NCI-H1092 treated with DMSO at 0.1 percent for 48 hours (cell line): ENCODE results near the gene ATE1.
"Not testable (repeated sequence)": the region's sequence is repeated elsewhere in the genome, so short reads cannot be mapped to it uniquely, and the experiment has no call there.

Experiments used
- DNase-seq: peaks from one replicate; lab custom pipeline; 2025; lab: John Stamatoyannopoulos, UW

Gene ATE1

DNA sequence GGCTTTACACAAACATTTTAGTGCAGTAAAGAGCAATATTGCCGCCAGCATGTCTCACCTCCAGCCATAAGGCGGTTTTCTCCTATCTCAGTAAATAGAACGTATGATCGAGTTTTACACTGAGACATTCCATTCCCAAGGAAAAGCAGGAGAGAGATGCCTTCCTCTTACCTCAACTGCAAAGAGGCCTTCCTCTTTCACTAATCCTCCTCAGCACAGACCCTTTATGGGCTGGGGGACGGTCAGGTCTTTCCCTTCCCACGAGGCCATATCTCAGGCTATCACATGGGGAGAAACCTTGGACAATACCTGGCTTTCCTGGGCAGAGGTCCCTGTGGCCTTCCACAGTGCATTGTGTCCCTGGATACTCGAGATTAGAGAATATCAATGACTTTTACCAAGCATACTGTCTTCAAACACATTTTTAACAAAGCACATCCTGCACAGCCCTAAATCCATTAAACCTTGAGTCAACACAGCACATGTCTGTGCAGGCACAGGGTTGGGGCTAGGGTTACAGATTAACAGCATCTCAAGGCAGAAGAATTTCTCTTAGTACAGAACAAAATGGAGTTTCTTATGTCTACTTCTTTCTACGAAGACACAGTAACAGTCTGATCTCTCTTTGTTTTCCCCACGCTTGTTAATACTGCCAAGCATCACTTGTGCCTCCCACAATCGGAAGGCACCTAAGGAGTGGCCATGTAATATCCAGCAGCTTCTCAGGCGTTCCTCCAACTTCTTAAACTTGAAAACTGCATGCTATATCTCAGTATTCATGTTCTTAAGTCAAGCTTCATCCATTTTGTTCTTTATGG is 2.6 kb upstream of the ATE1 start:
- DNase-seq = not testable (repeated sequence)

DNA sequence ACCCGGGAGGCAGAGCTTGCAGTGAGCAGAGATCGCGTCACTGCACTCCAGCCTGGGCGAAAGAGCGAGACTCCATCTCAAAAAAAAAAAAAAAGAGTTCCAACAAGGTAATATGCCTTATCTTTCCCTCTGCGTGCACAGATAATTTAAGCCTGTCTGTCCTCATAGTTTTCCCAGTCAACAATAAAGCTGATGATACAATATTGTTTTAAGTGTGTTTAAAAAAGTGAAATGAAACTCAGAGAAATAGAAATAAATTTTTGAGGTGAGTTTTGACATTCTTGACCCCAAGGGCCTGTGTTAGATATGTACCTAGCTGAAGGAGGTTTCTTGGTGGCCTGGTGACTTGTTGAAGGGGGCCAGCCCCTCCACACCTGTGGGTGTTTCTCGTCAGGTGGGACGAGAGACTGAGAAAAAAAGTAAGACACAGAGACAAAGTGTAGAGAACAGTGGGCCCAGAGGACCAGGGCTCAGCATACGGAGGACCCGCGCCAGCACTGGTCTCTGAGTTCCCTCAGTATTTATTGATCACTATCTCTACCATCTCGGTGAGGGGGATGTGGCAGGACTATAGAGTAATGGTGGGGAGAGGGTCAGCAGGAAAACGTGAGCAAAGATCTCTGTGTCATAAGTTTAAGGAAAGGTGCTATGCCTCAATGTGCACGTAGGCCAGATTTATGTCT is 1.9 kb upstream of the ATE1 start:
- DNase-seq = not testable (repeated sequence)

DNA sequence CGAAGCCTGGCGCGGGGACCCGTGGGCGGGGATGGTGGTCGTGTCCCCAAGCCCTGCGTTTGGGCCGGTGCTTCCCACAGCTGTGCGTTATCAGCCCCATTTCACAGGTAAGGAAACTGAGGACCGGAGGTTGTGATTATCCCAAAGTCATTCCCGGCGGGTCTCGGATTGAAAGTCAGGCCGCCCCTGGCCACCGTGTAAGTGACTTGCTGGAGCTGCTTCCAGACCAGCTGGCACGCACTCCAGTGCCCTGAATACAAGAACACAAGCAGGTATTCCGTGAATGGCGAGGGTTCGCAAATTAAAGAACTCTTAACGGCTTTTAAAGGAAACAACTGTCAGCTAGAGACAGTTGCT is 675 bp upstream of the ATE1 start:
- DNase-seq = no peak

- DNase-seq = peak; percentile 47
These were observed 452 bp downstream of the ATE1 start for GRCh38 chr10:121927318-121927840.

GRCh38 chr10:121926671-121927317 is 1.0 kb downstream of the ATE1 start:
- peak; percentile 9 for DNase-seq

DNA sequence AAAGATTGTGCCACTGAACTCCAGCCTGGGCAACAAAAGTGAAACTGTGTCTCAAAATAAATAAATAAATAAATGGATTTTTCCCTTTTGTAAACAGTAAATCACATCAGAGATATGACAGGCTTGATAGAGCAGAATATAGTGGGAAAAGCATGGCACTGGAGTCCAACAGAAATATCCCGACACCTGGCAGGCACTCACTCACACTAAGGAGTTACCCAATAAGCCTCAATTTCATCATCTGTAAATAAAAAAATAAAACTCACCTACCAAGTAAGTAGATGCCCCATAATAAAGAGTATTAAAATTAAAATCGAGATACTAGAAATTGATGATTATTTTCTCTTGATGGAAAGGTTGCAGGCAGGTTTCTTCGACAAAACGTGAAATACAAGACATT is 1.7 kb downstream of the ATE1 start:
- no peak for DNase-seq

DNA sequence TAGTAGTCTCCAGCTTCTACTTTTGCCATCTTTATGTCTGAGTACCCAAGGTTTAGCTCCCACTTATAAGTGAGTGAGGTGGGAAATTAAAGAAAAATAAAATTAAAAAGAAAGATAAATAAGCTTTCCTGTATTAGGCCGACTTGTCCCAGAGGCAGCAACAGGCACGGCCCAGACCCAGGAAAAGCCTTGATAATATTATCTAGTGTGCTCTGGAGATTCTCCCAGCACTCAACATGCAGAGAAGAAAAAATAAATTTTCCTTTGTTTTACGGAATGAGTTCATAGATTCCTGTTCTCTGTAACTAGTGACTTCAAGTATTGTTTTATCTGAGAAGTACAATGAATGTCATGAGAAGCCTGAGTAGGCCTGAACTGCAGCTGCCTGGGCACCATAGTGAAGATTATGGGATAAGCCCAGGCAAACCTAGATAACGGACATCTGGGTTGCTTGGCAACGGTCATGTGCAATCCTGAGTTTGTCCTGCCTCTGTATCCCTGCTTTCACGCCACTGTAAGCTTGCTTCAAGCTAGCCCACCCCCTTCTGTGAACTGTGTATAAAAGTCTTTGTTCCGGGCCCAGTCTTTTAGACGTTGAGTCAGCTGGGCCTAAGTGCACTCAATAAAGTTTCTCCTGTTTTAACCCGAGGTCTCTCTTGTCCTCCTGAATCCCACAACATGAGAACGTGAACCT is 6.4 kb downstream of the ATE1 start:
- no peak for DNase-seq

DNA sequence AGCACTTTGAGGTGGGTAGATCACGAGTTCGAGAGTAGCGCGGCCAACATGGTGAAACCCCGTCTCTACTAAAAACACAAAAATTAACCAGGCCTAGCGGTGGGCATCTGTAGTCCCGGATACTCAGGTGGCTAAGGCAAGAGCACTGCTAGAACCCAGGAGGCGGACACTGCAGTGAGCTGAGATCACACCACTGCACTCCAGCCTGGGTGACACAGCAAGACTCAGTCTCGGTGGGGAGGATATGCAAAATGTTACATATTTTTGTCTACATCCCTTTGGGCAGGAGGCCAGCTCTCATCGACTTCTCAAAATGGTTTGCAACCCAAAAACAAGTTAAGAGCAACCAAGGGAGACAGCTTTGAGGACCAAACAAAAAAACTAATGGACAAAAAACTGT is 8.2 kb downstream of the ATE1 start:
- DNase-seq = no peak

- not testable (repeated sequence) for DNase-seq
These were observed 9.0 kb downstream of the ATE1 start for GRCh38 chr10:121918800-121919199.

- DNase-seq = no peak
These were observed 13.2 kb downstream of the ATE1 start for GRCh38 chr10:121914661-121915060.

GRCh38 chr10:121911421-121911697 is 16.5 kb downstream of the ATE1 start:
- DNase-seq = no peak

GRCh38 chr10:121910673-121911420 is 17.0 kb downstream of the ATE1 start:
- DNase-seq = no peak

DNA sequence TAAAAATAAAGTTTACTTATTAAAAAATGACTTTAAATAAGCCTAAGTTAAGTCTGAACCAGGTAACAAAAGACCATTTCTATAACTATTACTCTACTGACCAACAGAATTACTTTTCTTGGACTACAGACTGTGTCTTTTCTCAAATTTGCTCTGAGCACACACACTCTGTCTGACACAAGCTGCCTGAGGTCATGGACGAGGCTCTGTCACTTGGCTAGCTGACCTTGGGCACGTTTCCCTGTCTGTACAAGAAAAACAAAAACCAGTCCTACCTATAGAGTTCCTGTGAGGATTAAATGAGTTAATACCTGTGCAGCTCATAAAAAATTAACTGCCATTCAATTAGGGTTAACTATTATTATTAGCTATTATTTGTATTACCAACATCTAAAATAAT is 22.9 kb downstream of the ATE1 start:
- no peak for DNase-seq

GRCh38 chr10:121900443-121901174 is 27.2 kb downstream of the ATE1 start:
- DNase-seq = peak; percentile 47

DNA sequence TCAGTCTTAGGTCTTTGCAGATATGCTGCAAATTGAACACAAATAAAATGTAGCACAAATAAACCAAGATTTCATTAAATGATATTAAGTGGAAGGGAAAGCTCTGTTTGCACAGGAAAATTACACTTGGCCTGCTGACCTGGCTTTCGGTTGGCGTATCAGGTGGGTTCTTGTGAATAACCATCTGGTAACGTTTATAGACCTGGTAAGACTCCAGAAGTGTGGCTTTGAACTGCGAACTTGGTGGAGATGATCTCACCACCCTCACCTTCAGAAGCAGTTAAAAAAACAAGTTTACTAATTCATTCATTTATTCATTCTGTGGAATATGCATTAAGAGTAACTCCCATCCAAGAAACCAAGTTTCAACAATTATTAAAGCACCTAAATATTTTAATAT is 28.1 kb downstream of the ATE1 start:
- DNase-seq = no peak

- no peak for DNase-seq
These were observed 36.7 kb downstream of the ATE1 start for GRCh38 chr10:121891103-121891502.

- DNase-seq = no peak
These were observed 38.6 kb downstream of the ATE1 start for GRCh38 chr10:121889212-121889611.

GRCh38 chr10:121886997-121887622 is 40.7 kb downstream of the ATE1 start:
- DNase-seq = no peak

GRCh38 chr10:121886181-121886580 is 41.6 kb downstream of the ATE1 start:
- no peak for DNase-seq

DNA sequence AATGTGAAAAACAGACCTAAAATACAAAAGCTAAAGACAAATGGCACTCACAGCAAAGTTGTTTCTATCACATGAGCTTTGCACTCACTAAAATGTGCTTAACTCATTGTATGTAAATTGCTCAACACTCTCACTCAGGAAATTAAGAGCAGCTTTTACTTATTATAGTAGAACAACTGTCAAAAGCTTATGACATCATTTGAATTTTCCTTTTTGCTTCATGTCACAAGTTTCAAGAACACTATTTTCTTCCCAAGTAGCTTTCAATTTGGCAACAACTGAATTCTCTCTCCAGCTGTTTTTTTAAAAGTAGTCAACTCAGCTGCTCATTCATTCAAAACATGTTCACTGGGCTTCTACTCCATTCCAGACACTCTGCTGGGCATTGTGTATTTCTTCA is 46.9 kb downstream of the ATE1 start:
- DNase-seq = no peak

- DNase-seq = no peak
These were observed 48.4 kb downstream of the ATE1 start for GRCh38 chr10:121879476-121879875.
